Activated naive CD8-positive, alpha-beta T cell (primary cell): ENCODE data around the gene PPP2R5B.

ENCODE experiments used
- H3K27ac Mint-ChIP-seq: one replicate; pipeline ENCODE4 v1.8.0; 2021; ENCODE audit warnings: mixed read lengths
- H3K27me3 Mint-ChIP-seq: one replicate; pipeline ENCODE4 v1.8.0; 2021; ENCODE audit warnings: mixed read lengths
- H3K36me3 Mint-ChIP-seq: one replicate; pipeline ENCODE4 v1.8.0; 2021; ENCODE audit warnings: mixed read lengths
- H3K4me1 Mint-ChIP-seq: one replicate; pipeline ENCODE4 v1.8.0; 2021; ENCODE audit warnings: low read depth, mixed read lengths
- H3K4me3 Mint-ChIP-seq: one replicate; pipeline ENCODE4 v1.8.0; 2021; ENCODE audit warnings: mild to moderate bottlenecking, mixed read lengths
- H3K9me3 Mint-ChIP-seq: one replicate; pipeline ENCODE4 v1.8.0; 2021; ENCODE audit warnings: low read depth, mixed read lengths

The PPP2R5B gene

DNA sequence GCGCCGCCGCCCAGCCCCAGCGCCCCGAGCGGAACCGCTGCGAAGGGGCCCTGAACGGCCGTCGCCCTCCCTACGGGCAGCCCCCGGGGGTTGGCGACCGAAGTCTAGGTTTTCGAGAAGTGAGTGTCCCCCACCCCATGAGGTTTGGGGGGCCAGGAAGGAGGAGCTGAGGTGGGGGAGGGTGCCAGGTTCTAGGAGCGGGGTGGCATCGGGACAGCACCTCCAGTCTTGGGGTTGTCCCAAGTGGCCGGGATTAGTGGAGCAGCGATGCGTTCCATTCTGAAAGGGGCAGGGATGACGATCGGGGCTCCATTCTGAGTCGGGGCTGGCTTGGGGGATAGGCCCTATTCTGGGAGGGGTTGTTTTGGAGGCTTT is 408 bp downstream of the PPP2R5B start:
- H3K27me3 Mint-ChIP-seq, result no peaks in the 10 kb centered on the region
- H3K4me1 Mint-ChIP-seq, result peaks cover 13% of the 10 kb centered on the region
- no peaks in the 10 kb centered on the region for H3K9me3 Mint-ChIP-seq
- H3K4me3 Mint-ChIP-seq, result peak overlapping the region; percentile 85
- no peaks in the 10 kb centered on the region for H3K36me3 Mint-ChIP-seq
- H3K27ac Mint-ChIP-seq, result no peak overlapping the region

DNA sequence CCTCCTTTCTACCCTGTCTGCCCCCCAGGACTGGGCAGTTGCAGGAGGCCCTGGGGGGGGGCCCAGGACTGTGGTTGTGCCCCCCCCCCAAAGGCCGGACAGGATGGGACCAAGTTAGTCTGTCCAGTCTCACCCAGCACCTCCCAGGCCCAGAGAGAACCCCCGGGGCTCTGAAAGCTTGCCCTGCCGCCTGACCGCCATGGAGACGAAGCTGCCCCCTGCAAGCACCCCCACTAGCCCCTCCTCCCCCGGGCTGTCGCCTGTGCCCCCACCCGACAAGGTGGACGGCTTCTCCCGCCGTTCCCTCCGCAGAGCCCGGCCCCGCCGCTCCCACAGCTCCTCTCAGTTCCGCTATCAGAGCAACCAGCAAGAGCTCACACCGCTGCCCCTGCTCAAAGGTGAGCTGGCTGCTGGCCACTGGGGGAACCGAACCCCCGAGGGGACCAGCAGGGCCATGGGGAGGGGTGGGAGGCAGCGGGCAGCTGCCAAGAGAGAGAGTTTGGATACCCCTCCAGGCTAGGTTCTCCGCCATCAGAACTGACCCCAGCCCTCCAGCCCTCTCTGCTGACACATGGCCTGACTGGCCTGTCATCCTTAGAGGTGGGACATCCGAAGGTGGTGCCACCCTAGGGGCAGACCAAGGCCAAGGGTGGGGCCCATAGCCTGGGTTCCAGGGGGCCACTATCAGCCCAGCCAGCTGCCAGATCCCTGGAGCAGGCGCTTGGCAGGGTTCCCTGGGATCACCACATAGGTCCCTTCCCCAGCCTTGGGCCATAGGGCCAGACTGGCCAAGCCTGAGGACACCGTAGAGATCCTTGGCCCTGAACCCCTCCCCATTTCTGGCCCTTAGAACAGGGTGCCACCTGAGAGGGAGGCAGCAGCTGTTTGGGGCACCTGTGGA is 1.3 kb downstream of the PPP2R5B start:
- Mint-ChIP-seq H3K9me3 (no peaks in the 10 kb centered on the region), H3K4me3 (peak overlapping the region; percentile 85), H3K27ac (no peak overlapping the region), H3K27me3 (no peaks in the 10 kb centered on the region), H3K36me3 (peaks cover 2% of the 10 kb centered on the region), H3K4me1 (peaks cover 13% of the 10 kb centered on the region)

DNA sequence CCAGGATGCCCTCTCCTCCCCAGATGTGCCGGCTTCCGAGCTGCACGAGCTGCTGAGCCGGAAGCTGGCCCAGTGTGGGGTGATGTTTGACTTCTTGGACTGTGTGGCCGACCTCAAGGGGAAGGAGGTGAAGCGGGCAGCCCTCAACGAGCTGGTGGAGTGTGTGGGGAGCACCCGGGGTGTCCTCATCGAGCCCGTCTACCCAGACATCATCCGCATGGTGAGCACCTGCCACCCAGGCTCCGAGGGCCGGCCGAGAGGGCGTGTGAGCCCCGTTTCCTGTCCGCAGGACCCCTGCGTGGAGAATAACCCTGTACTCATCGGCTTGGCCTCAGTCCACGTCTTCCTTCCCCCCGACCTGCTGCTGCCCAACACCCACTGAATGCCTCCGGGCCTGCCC is 2.2 kb downstream of the PPP2R5B start:
- Mint-ChIP-seq H3K27ac (no peak overlapping the region), H3K9me3 (no peaks in the 10 kb centered on the region), H3K4me1 (peaks cover 13% of the 10 kb centered on the region), H3K36me3 (peaks cover 2% of the 10 kb centered on the region), H3K27me3 (no peaks in the 10 kb centered on the region), H3K4me3 (no peak overlapping the region)

DNA sequence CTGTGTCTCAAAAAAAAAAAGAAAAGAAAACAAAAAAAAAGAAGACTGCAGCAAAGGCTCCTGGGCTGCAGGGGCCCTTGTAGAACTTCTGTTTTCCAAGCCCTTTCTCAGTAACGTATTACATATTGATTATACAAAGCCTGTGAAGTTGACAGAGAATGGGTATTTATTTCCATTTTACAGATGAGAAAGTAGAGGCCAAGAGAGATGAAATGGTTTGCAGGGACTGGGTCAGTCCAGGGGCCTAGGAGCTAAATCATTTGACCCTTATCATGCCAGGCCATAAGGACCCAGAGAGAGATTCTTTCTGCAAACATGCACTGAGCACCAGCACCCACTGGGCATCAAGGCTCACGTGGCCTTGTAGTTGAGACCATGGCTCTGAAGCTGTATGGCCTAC is 4.5 kb downstream of the PPP2R5B start:
- no peak overlapping the region for H3K27ac Mint-ChIP-seq
- H3K27me3 Mint-ChIP-seq, result no peaks in the 10 kb centered on the region
- no peak overlapping the region for H3K4me3 Mint-ChIP-seq
- peaks cover 9% of the 10 kb centered on the region for H3K4me1 Mint-ChIP-seq
- no peaks in the 10 kb centered on the region for H3K9me3 Mint-ChIP-seq
- peaks cover 2% of the 10 kb centered on the region for H3K36me3 Mint-ChIP-seq

DNA sequence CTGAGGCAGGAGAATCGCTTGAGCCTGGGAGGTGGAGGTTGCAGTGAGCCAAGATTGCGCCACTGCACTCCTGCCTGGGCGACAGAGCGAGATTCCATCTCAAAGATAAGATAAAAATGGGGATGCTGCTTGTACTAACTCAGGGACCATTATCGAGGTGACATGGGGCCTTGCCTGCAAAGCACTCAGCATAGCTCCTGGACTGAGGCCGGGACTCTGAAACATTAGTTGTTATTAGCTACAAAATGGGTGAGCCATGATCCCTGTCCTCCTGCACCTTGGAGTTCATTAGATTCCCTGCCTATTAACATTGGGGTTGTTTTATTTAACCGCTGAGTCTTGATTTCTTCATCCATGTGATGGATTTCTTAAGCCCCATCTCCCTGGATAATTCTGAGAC is 5.1 kb downstream of the PPP2R5B start:
- no peaks in the 10 kb centered on the region for H3K27me3 Mint-ChIP-seq
- H3K36me3 Mint-ChIP-seq, result peaks cover 2% of the 10 kb centered on the region
- H3K4me3 Mint-ChIP-seq, result no peak overlapping the region
- H3K27ac Mint-ChIP-seq, result no peak overlapping the region
- peaks cover 5% of the 10 kb centered on the region for H3K4me1 Mint-ChIP-seq
- H3K9me3 Mint-ChIP-seq, result no peaks in the 10 kb centered on the region

DNA sequence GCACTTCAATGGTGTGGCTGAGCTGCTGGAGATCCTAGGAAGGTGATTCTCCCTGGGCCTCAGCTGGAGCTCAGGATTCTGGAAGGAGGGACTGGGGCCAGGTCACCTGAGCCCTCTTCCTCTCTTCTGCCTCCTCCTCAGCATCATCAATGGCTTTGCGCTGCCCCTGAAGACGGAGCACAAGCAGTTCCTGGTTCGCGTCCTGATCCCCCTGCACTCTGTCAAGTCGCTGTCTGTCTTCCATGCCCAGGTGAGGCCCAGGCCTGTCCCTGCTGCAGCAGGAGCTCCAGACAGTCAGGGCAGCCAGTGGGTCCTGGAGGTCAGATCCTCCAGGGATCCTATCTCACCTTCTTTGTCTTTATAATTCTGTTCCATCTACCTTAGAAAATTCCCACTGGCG is 5.9 kb downstream of the PPP2R5B start:
- no peaks in the 10 kb centered on the region for H3K9me3 Mint-ChIP-seq
- no peak overlapping the region for H3K4me3 Mint-ChIP-seq
- H3K4me1 Mint-ChIP-seq, result peaks cover under 1% of the 10 kb centered on the region
- H3K27ac Mint-ChIP-seq, result no peak overlapping the region
- H3K27me3 Mint-ChIP-seq, result no peaks in the 10 kb centered on the region
- H3K36me3 Mint-ChIP-seq, result peaks cover 2% of the 10 kb centered on the region

DNA sequence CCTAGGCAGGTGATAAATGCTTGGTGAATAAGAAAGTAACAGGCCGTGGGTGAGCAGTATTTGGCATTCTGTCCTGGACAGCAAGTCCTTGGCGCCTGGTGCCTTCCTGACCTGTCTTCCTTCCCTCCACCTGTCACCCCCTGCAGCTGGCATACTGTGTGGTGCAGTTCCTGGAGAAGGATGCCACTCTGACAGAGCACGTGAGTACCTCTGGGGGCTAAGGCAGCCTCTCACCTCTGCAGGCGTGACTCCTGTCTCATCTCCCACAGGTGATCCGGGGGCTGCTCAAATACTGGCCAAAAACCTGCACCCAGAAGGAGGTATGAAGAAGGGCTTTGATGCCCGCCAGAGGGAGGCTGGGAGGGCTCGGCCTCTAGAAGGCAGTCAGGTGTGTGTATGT is 6.8 kb downstream of the PPP2R5B start:
- H3K27ac Mint-ChIP-seq, result no peak overlapping the region
- peaks cover 2% of the 10 kb centered on the region for H3K36me3 Mint-ChIP-seq
- no peak overlapping the region for H3K4me3 Mint-ChIP-seq
- no peaks in the 10 kb centered on the region for H3K9me3 Mint-ChIP-seq
- H3K27me3 Mint-ChIP-seq, result no peaks in the 10 kb centered on the region
- no peaks in the 10 kb centered on the region for H3K4me1 Mint-ChIP-seq

DNA sequence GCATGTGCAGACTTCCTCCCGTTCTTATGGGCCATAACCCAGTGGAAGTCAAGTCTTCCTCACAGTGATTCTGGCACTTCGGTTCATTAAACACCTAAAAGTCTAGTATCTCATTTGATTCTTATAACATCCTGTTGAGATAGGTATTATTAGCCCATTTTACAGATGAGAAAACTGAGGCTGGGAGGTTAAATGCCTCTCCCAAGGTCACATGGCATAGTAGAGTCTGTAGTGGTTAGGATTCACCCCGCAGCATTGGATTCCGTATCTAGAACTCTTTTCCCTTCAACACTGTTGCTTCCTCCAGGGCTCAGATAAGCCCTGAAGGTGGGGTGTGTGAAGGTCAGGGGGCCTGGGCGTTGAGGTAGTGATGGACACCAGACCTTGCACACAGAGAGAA is 7.8 kb downstream of the PPP2R5B start:
- H3K27ac Mint-ChIP-seq, result no peak overlapping the region
- no peaks in the 10 kb centered on the region for H3K27me3 Mint-ChIP-seq
- H3K4me3 Mint-ChIP-seq, result no peak overlapping the region
- no peaks in the 10 kb centered on the region for H3K9me3 Mint-ChIP-seq
- H3K36me3 Mint-ChIP-seq, result peaks cover 2% of the 10 kb centered on the region
- no peaks in the 10 kb centered on the region for H3K4me1 Mint-ChIP-seq

DNA sequence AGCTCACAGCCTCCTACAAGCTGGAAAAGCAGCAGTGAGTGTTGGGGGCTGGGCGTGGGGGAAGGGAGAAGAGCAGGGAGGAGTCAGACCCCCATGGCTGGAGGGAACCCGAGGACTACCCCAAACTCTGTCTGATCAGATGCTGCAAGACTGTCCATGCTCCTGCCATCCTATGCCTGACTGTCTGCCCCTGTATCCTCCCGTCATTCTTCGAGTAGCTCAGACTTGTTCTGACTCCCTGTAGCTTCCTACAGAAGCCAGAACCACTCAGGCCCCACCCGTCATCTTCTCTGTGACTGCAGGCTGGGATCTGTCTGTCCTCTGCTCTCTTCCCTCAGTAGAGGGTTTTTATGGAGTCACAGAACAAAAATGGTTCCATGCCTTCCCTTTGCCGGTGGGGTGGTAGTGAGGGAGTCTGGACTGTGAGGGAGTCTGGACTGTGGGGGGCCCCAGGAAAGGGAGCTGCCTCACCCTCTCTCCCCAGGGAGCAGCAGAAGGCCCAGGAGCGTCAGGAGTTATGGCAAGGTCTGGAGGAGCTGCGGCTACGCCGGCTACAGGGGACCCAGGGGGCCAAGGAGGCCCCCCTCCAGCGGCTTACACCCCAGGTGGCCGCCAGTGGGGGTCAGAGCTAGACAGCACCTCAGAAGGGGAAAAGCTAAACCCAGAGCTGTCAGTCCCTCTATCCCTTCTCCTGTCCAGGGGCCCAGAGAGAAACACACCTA is 8.9 kb downstream of the PPP2R5B start:
- Mint-ChIP-seq H3K4me3 (no peak overlapping the region), H3K27me3 (no peaks in the 10 kb centered on the region), H3K27ac (no peak overlapping the region), H3K9me3 (no peaks in the 10 kb centered on the region), H3K4me1 (no peaks in the 10 kb centered on the region), H3K36me3 (peaks cover 2% of the 10 kb centered on the region)

DNA sequence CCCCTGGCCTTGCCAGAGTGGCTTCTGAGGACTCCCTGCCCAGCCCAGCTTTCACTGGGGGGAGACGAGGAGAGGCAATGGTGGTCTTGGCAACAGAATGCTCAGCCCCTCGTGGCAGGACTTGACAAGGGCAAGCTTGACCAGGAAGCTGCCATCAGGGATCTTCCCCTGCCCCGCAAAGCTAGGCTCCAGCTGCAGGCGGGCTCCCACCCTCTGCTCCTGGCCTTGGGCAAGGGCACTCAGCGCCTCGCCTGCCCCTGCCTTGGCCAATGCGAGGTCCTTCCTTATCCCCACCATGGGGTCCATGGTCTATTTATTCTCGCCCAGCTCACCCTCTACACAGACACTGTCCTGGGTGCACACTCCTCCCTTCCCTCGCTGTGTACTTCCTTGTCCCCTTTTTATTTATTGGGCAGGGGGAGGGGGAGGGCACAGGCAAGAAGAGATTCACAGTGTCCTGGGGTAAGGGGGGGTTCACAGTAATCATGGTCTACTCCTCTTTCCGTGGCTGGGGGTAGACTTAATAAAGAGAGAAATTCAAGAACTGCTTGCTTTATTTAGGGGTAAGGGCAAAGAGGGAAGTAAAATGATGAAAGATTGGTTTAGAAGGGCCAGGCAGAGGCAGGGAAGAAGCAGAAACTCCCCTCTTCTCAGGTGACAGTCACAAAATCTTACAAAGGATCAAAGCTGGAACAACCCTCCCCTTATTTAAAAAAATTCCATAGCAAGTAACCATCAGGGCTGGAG is 9.6 kb downstream of the PPP2R5B start:
- H3K4me3 Mint-ChIP-seq, result no peak overlapping the region
- H3K27ac Mint-ChIP-seq, result no peak overlapping the region
- H3K4me1 Mint-ChIP-seq, result no peaks in the 10 kb centered on the region
- H3K9me3 Mint-ChIP-seq, result no peaks in the 10 kb centered on the region
- peaks cover 2% of the 10 kb centered on the region for H3K36me3 Mint-ChIP-seq
- H3K27me3 Mint-ChIP-seq, result no peaks in the 10 kb centered on the region

DNA sequence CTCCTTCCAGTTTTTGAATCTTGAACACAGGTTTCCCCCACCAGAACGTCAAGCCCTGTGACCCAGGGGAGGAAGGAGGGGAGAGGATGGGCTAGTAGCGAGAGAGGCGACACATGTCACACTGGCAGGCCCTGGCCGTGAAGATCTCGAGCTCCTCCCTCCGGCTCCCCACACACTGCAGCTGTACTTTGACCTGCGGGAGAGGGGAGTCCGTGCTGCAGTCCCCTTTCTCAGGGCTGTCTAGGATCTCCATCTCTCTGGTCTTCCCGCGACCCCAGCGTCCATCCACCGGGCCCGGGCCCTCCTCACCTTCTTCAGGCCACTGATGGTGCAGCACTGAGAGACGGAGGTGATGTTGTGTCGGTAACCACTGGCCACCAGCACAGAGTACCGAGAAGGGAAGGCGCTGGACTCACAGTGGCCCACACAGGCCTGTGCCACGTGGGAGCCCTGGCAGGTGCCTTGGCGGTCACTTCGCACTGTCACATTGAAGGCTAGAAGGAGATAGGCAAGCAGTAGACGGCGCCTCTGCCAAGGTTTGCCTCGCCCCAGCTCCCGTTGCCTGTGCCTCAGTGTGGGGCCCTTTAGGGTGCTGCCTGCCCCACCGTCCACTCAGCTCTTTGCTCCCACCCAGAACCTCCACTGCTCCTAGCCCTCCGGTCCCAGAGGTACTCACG is 10.3 kb downstream of the PPP2R5B start:
- Mint-ChIP-seq H3K4me3 (no peak overlapping the region), H3K9me3 (no peaks in the 10 kb centered on the region), H3K36me3 (peaks cover 2% of the 10 kb centered on the region), H3K27ac (no peak overlapping the region), H3K27me3 (no peaks in the 10 kb centered on the region), H3K4me1 (no peaks in the 10 kb centered on the region)

DNA sequence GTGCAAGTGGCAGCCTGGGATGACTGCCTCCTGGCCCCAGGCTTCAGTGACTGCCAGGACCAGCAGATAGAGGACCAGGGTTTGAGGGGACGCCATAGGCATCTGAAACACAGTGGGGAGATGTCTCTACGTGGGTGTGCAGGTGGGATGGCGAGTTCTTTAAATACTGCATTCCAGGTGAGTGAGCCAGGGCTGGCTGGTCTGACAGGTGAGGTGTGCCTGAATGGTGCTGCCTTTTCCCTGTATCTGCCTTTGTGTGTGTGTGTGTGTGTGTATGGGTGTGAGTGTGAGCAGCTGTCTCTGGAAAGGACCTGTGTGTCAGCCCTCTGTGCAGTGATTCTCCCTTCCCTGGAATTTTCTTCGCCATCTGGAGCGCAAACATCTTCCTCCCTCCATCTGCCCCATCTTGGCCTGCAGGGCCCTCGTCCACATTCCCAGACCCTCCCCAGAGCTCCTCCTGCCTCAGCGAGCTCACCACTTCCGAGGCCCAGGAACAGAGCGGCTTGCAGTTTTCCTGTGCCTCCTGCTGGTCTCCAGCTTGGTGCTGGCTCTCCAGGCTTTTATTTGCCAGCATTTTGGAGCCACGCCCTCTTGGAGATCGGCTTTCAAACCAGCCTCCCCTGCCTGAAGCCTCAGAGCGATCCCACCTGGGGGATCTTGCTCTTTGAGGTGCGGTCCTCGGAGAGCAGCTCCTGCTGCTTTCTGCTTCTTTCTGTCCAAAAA is 11.0 kb downstream of the PPP2R5B start, which contains the start of gene GPHA2:
GPHA2 (minus strand) TSS at position 535 of the 723 bp plus-strand sequence; CDS start at position 102, 433 bp downstream.
- Mint-ChIP-seq H3K36me3 (peaks cover 1% of the 10 kb centered on the region), H3K4me1 (no peaks in the 10 kb centered on the region), H3K9me3 (no peaks in the 10 kb centered on the region), H3K27ac (no peak within 1 kb of the TSS), H3K27me3 (no peaks in the 10 kb centered on the region), H3K4me3 (no peak within 1 kb of the TSS)

DNA sequence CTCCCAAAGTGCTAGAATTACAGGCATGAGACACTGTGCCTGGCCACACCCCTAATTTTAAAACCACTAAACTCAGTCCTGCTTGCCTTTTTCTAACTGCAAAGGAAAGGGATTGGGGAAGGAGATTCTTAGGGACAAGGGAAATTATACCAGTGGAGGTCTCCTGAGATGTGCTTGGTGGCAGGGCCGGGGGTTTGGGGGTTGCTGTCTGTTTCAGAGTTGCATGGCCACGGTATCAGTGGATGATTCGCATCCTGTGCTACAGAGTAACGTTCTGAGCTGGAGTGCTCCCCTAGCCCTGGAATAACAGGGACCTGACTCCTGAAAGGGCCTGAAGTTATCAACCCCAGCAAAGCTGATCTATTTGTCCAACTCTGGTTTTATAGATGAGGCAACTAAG is 12.1 kb downstream of the PPP2R5B start:
- no peaks in the 10 kb centered on the region for H3K27me3 Mint-ChIP-seq
- H3K9me3 Mint-ChIP-seq, result no peaks in the 10 kb centered on the region
- no peaks in the 10 kb centered on the region for H3K4me1 Mint-ChIP-seq
- H3K36me3 Mint-ChIP-seq, result no peaks in the 10 kb centered on the region
- no peak overlapping the region for H3K4me3 Mint-ChIP-seq
- no peak overlapping the region for H3K27ac Mint-ChIP-seq

DNA sequence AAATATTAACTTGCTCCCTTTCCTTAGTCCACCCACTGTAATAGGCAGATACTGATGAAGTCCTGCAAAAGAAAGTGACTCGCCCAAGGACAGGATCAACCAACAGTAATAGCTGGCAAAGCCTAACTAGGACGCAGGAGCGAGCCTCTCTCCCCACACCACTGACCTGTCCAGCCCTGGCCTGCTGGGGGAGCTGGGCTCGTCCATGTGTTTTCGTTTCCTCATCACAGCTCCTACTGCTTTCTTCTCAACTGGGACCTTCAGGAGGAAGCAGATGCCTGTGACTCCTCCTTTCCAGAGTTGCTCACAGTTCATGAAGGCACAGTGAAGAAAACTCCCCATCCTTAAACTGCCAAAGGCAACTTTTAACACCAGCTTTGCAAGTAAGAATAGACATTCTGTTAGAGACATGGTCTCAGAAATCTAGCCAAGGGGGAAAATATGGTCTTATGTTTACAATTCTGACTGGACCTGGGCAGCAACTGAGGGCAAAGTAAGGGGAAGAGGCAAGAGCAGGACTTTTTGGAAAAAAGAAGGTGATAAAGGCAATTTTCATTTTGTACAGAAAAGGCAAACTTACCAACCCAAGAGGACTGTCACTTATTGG is 22.8 kb downstream of the PPP2R5B start:
- Mint-ChIP-seq H3K4me1 (no peaks in the 10 kb centered on the region), H3K27ac (no peak overlapping the region), H3K9me3 (no peaks in the 10 kb centered on the region), H3K36me3 (no peaks in the 10 kb centered on the region), H3K4me3 (no peak overlapping the region), H3K27me3 (peaks cover 3% of the 10 kb centered on the region)
